GM19193 (cell line): ENCODE measurements around the gene CPLX1.

ENCODE experiments used
- POLR2A ChIP-seq: IDR thresholded peaks from 4 replicates; pipeline ENCODE4 v1.6.1; 2011; ENCODE audit not compliant: insufficient read depth, insufficient read length; ENCODE audit errors: extremely low read depth

The CPLX1 gene

GRCh38 chr4:839675-840443 lies 13.9 kb upstream of the CPLX1 start:
- no peak for TF ChIP-seq POLR2A

- TF ChIP-seq POLR2A = no peak
Measured at GRCh38 chr4:837772-838171, 11.8 kb upstream of the CPLX1 start.

GRCh38 chr4:836750-837301 lies 10.9 kb upstream of the CPLX1 start:
- TF ChIP-seq POLR2A = no peak

GRCh38 chr4:836003-836511 lies 10.1 kb upstream of the CPLX1 start:
- TF ChIP-seq POLR2A = no peak

GRCh38 chr4:835148-836002 lies 9.4 kb upstream of the CPLX1 start:
- TF ChIP-seq POLR2A = no peak

GRCh38 chr4:834368-835147 lies 8.6 kb upstream of the CPLX1 start:
- TF ChIP-seq POLR2A = no peak

GRCh38 chr4:833731-834367 lies 7.9 kb upstream of the CPLX1 start:
- TF ChIP-seq POLR2A = no peak

- no peak for TF ChIP-seq POLR2A
Measured at GRCh38 chr4:833156-833555, 7.2 kb upstream of the CPLX1 start.

GRCh38 chr4:832536-832935 lies 6.6 kb upstream of the CPLX1 start:
- TF ChIP-seq POLR2A = no peak

GRCh38 chr4:832108-832507 lies 6.2 kb upstream of the CPLX1 start:
- no peak for TF ChIP-seq POLR2A

GRCh38 chr4:831483-831805 lies 5.5 kb upstream of the CPLX1 start:
- TF ChIP-seq POLR2A = no peak

- no peak for TF ChIP-seq POLR2A
Measured at GRCh38 chr4:830601-831482, 4.9 kb upstream of the CPLX1 start.
